COLO829 (cell line): ENCODE measurements around the gene COL4A5.

Experiments used
- DNase-seq: peaks from one replicate; pipeline ENCODE4 v3.0.0; 2012; ENCODE audit warnings: low spot score

Gene COL4A5

GRCh38 chrX:108641589-108642272 is 202.1 kb downstream of the COL4A5 start:
- DNase-seq: no peak

- no peak for DNase-seq
Measured at GRCh38 chrX:108642273-108642628, 202.6 kb downstream of the COL4A5 start.

GRCh38 chrX:108664701-108665100 is 225.1 kb downstream of the COL4A5 start:
- no peak for DNase-seq

- no peak for DNase-seq
Measured at GRCh38 chrX:108666101-108666500, 226.5 kb downstream of the COL4A5 start.

GRCh38 chrX:108671526-108671925 is 231.9 kb downstream of the COL4A5 start:
- DNase-seq: no peak

- peak; percentile 2 for DNase-seq
Measured at GRCh38 chrX:108696690-108697089, 257.1 kb downstream of the COL4A5 start.

GRCh38 chrX:108699368-108699767 is 259.7 kb downstream of the COL4A5 start:
- peak; percentile 22 for DNase-seq

GRCh38 chrX:108701633-108702032 is 262.0 kb downstream of the COL4A5 start:
- DNase-seq: no peak

- no peak for DNase-seq
Measured at GRCh38 chrX:108702530-108702929, 262.9 kb downstream of the COL4A5 start.

GRCh38 chrX:108704839-108705238 is 265.2 kb downstream of the COL4A5 start:
- DNase-seq: no peak

GRCh38 chrX:108712886-108713285 is 273.2 kb downstream of the COL4A5 start:
- no peak for DNase-seq

- DNase-seq: peak; percentile 26
Measured at GRCh38 chrX:108722561-108722960, 282.9 kb downstream of the COL4A5 start.

GRCh38 chrX:108726748-108727147 is 287.1 kb downstream of the COL4A5 start:
- no peak for DNase-seq

- no peak for DNase-seq
Measured at GRCh38 chrX:108731153-108731552, 291.5 kb downstream of the COL4A5 start.

GRCh38 chrX:108732630-108733321 is 293.1 kb downstream of the COL4A5 start:
- no peak for DNase-seq

- no peak for DNase-seq
Measured at GRCh38 chrX:108734426-108734825, 294.8 kb downstream of the COL4A5 start.

- no peak for DNase-seq
Measured at GRCh38 chrX:108735091-108735678, 295.5 kb downstream of the COL4A5 start.

GRCh38 chrX:108735679-108736508 is 296.3 kb downstream of the COL4A5 start:
- no peak for DNase-seq

GRCh38 chrX:108736509-108737479 is 297.2 kb downstream of the COL4A5 start, which contains the start of gene IRS4:
Gene IRS4 (minus strand): TSS chrX:108736563.
- DNase-seq: peak; percentile 3

GRCh38 chrX:108737754-108738153 is 298.1 kb downstream of the COL4A5 start:
- DNase-seq: no peak

- DNase-seq: no peak
Measured at GRCh38 chrX:108740299-108740774, 300.7 kb downstream of the COL4A5 start.
